CD4-positive, alpha-beta T cell treated with Interleukin-17A for 1 hour (primary cell): ENCODE data around the gene RIN1.

Experiments used
- DNase-seq: peaks from one replicate; pipeline ENCODE4 v3.0.0-alpha.2; 2020

Gene RIN1

GRCh38 chr11:66293777-66294625 lies 42.2 kb downstream of the RIN1 start:
- DNase-seq: no peak

GRCh38 chr11:66293352-66293751 lies 42.9 kb downstream of the RIN1 start:
- no peak for DNase-seq

- DNase-seq: no peak
These were observed 43.5 kb downstream of the RIN1 start for GRCh38 chr11:66292543-66293332.

GRCh38 chr11:66291706-66292542 lies 44.3 kb downstream of the RIN1 start, which contains the start of gene TMEM151A:
TMEM151A (plus strand) TSS chr11:66291894; CDS start chr11:66292014, 120 bp downstream.
- DNase-seq: no peak

- no peak for DNase-seq
These were observed 44.9 kb downstream of the RIN1 start for GRCh38 chr11:66291303-66291705.

GRCh38 chr11:66290330-66290621 lies 46.0 kb downstream of the RIN1 start:
- DNase-seq: no peak

- no peak for DNase-seq
These were observed 46.5 kb downstream of the RIN1 start for GRCh38 chr11:66289548-66290329.

- peak; percentile 100 for DNase-seq
These were observed 47.3 kb downstream of the RIN1 start, which contains the start of gene YIF1A for GRCh38 chr11:66288671-66289547. YIF1A (minus strand) TSS chr11:66289143; CDS start chr11:66288985, 158 bp downstream.

GRCh38 chr11:66287889-66288670 lies 48.2 kb downstream of the RIN1 start:
- no peak for DNase-seq

GRCh38 chr11:66287211-66287888 lies 48.9 kb downstream of the RIN1 start:
- DNase-seq: no peak

GRCh38 chr11:66286699-66287098 lies 49.5 kb downstream of the RIN1 start:
- no peak for DNase-seq

- DNase-seq: no peak
These were observed 50.8 kb downstream of the RIN1 start for GRCh38 chr11:66285250-66285947.

GRCh38 chr11:66284526-66285078 lies 51.6 kb downstream of the RIN1 start:
- DNase-seq: no peak

- no peak for DNase-seq
These were observed 52.7 kb downstream of the RIN1 start for GRCh38 chr11:66283461-66284105.

- DNase-seq: peak; percentile 98
These were observed 53.5 kb downstream of the RIN1 start for GRCh38 chr11:66282468-66283455.
